Measurements from ENCODE around the gene C1orf53.
"Not testable (repeated sequence)": the region's sequence is repeated elsewhere in the genome, so short reads cannot be mapped to it uniquely, and the experiment has no call there.

Gene C1orf53

GRCh38 chr1:197902454-197903195, at the start of gene C1orf53:
Gene C1orf53, plus strand, starts transcription at chr1:197902630. Its CDS starts 20 bp downstream, at chr1:197902650.
- peak; percentile 44 for DNase-seq

- not testable (repeated sequence) for DNase-seq
Observed at GRCh38 chr1:197855751-197856150, 46.7 kb upstream of the C1orf53 start.

- no peak for DNase-seq
Observed at GRCh38 chr1:197857477-197857876, 45.0 kb upstream of the C1orf53 start.

- DNase-seq = no peak
Observed at GRCh38 chr1:197859024-197859423, 43.4 kb upstream of the C1orf53 start.

- no peak for DNase-seq
Observed at GRCh38 chr1:197862221-197862620, 40.2 kb upstream of the C1orf53 start.

- no peak for DNase-seq
Observed at GRCh38 chr1:197862671-197863070, 39.8 kb upstream of the C1orf53 start.

GRCh38 chr1:197865809-197866208, 36.6 kb upstream of the C1orf53 start:
- DNase-seq = no peak

GRCh38 chr1:197868751-197869489, 33.5 kb upstream of the C1orf53 start:
- peak; percentile 28 for DNase-seq

GRCh38 chr1:197869490-197870077, 32.8 kb upstream of the C1orf53 start:
- no peak for DNase-seq

GRCh38 chr1:197876894-197877293, 25.5 kb upstream of the C1orf53 start:
- DNase-seq = no peak

- not testable (repeated sequence) for DNase-seq
Observed at GRCh38 chr1:197880385-197880784, 22.0 kb upstream of the C1orf53 start.

GRCh38 chr1:197882241-197882640, 20.2 kb upstream of the C1orf53 start:
- DNase-seq = not testable (repeated sequence)

- no peak for DNase-seq
Observed at GRCh38 chr1:197884173-197884572, 18.3 kb upstream of the C1orf53 start.

- DNase-seq = no peak
Observed at GRCh38 chr1:197890936-197891335, 11.5 kb upstream of the C1orf53 start.

GRCh38 chr1:197892684-197893083, 9.7 kb upstream of the C1orf53 start:
- no peak for DNase-seq

GRCh38 chr1:197896301-197896700, 6.1 kb upstream of the C1orf53 start:
- no peak for DNase-seq

- DNase-seq = no peak
Observed at GRCh38 chr1:197899037-197899436, 3.4 kb upstream of the C1orf53 start.

GRCh38 chr1:197902131-197902453, 338 bp upstream of the C1orf53 start:
- DNase-seq = no peak

GRCh38 chr1:197903196-197903514, 725 bp downstream of the C1orf53 start:
- DNase-seq = no peak

GRCh38 chr1:197904126-197904787, 1.8 kb downstream of the C1orf53 start:
- no peak for DNase-seq

- DNase-seq = no peak
Observed at GRCh38 chr1:197905699-197906351, 3.4 kb downstream of the C1orf53 start.

GRCh38 chr1:197907846-197908616, 5.6 kb downstream of the C1orf53 start:
- no peak for DNase-seq
